Neural crest cell (in vitro differentiated cells): Measurements from ENCODE around the gene IPO11. TPM values are rescaled to one million over a fixed set of nuclear protein-coding genes. Genes with fewer than 3 reads are reported as not detected.

Source experiments
- DNase-seq: peaks from one replicate; pipeline ENCODE4 v3.0.0; 2021; ENCODE audit warnings: low read depth, mixed read lengths, low spot score
- H3K27ac Mint-ChIP-seq: one replicate; pipeline ENCODE4 v1.8.0; 2021; ENCODE audit warnings: mild to moderate bottlenecking, mixed read lengths; ENCODE audit not compliant: unreplicated experiment
- H3K27me3 Mint-ChIP-seq: 2 replicates; pipeline ENCODE4 v1.8.0; 2021; ENCODE audit warnings: low read depth, mild to moderate bottlenecking, mixed read lengths
- H3K36me3 Mint-ChIP-seq: 2 replicates; pipeline ENCODE4 v1.8.0; 2021; ENCODE audit warnings: low read depth, mild to moderate bottlenecking, mixed read lengths
- H3K4me1 Mint-ChIP-seq: 2 replicates; pipeline ENCODE4 v1.8.0; 2021; ENCODE audit warnings: mixed read lengths
- H3K4me3 Mint-ChIP-seq: one replicate; pipeline ENCODE4 v1.8.0; 2021; ENCODE audit warnings: mild to moderate bottlenecking, mixed read lengths
- H3K9me3 Mint-ChIP-seq: 2 replicates; pipeline ENCODE4 v1.8.0; 2021; ENCODE audit warnings: mixed read lengths
- CTCF ChIP-seq: fragments of 200-600 bp; sonication (generic); conservative IDR thresholded peaks from 2 replicates; pipeline ENCODE4 v1.5.0; 2021; ENCODE audit warnings: antibody characterized with exemption, mild to moderate bottlenecking
- total RNA-seq: library from RNA; stranded (reverse); gene quantifications from 2 replicates; pipeline ENCODE4 v1.2.1, GENCODE V29; 2021

The IPO11 gene
- total RNA-seq, 1 donor from 2014 or later = 48.2 TPM

- H3K4me3 Mint-ChIP-seq = no peak overlapping the region
- no peak for DNase-seq
- no peaks in the 10 kb centered on the region for H3K4me1 Mint-ChIP-seq
- H3K9me3 Mint-ChIP-seq = no peaks in the 10 kb centered on the region
- H3K27me3 Mint-ChIP-seq = no peaks in the 10 kb centered on the region
- no peaks in the 10 kb centered on the region for H3K36me3 Mint-ChIP-seq
- H3K27ac Mint-ChIP-seq = no peak overlapping the region
- no peak for TF ChIP-seq CTCF
Observed at GRCh38 chr5:62465985-62466925, 53.7 kb downstream of the IPO11 start.

GRCh38 chr5:62473209-62473608 lies 60.6 kb downstream of the IPO11 start:
- no peaks in the 10 kb centered on the region for H3K4me1 Mint-ChIP-seq
- TF ChIP-seq CTCF = no peak
- H3K4me3 Mint-ChIP-seq = no peak overlapping the region
- H3K27ac Mint-ChIP-seq = no peak overlapping the region
- no peak for DNase-seq
- H3K9me3 Mint-ChIP-seq = no peaks in the 10 kb centered on the region
- H3K36me3 Mint-ChIP-seq = peaks cover 3% of the 10 kb centered on the region
- H3K27me3 Mint-ChIP-seq = no peaks in the 10 kb centered on the region

GRCh38 chr5:62475072-62475471 lies 62.5 kb downstream of the IPO11 start:
- no peak for DNase-seq
- Mint-ChIP-seq H3K27me3 (no peaks in the 10 kb centered on the region), H3K27ac (no peak overlapping the region), H3K4me3 (no peak overlapping the region), H3K36me3 (peaks cover 15% of the 10 kb centered on the region), H3K4me1 (no peaks in the 10 kb centered on the region), H3K9me3 (peaks cover 3% of the 10 kb centered on the region)
- TF ChIP-seq CTCF = no peak

- no peak for DNase-seq
- H3K4me3 Mint-ChIP-seq = no peak overlapping the region
- H3K36me3 Mint-ChIP-seq = peaks cover 33% of the 10 kb centered on the region
- no peaks in the 10 kb centered on the region for H3K27me3 Mint-ChIP-seq
- H3K27ac Mint-ChIP-seq = no peak overlapping the region
- H3K4me1 Mint-ChIP-seq = peaks cover 8% of the 10 kb centered on the region
- H3K9me3 Mint-ChIP-seq = peaks cover 11% of the 10 kb centered on the region
- TF ChIP-seq CTCF = no peak
Observed at GRCh38 chr5:62477801-62478200, 65.2 kb downstream of the IPO11 start.

GRCh38 chr5:62483556-62483955 lies 71.0 kb downstream of the IPO11 start:
- Mint-ChIP-seq H3K27me3 (no peaks in the 10 kb centered on the region), H3K9me3 (peaks cover 10% of the 10 kb centered on the region), H3K4me3 (no peak overlapping the region), H3K4me1 (peaks cover 8% of the 10 kb centered on the region), H3K27ac (no peak overlapping the region), H3K36me3 (peaks cover 33% of the 10 kb centered on the region)
- TF ChIP-seq CTCF = no peak
- no peak for DNase-seq
